ENCODE measurements around the gene WDR81.

The WDR81 gene

GRCh38 chr17:1785930-1786329 lies 61.4 kb downstream of the WDR81 start:
- no peak for FAIRE-seq

GRCh38 chr17:1786708-1787107 lies 62.2 kb downstream of the WDR81 start:
- FAIRE-seq: no peak

GRCh38 chr17:1787301-1787902 lies 62.9 kb downstream of the WDR81 start:
- FAIRE-seq: peak; percentile 57

Measured in A204.1 (cell line).